CD4-positive, alpha-beta T cell treated with Interleukin-17A for 4 hours (primary cell): ENCODE measurements around the gene PSRC1.

Experiments used
- DNase-seq: peaks from one replicate; pipeline ENCODE4 v3.0.0-alpha.2; 2020; ENCODE audit warnings: mixed read lengths

PSRC1 gene

DNA sequence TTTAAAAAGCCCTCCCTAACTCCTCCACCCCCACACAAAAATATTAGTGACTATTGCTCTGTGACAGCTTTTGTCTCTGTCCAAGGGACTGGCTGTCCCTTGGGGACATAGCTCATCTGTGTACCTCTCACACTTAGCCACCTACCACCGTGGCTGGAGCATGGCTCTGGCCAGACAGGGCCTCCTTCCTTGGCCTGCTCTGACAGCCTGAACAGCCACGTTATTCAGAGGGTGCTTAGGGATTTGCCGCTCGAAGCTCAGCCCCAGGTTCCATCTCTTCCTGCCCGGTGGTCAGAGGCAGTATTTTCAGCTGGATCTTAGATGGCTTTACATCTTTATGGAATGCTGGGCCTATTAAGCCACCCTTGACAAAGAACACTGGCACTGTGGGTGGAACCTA lies 39.7 kb downstream of the PSRC1 start:
- DNase-seq: no peak

DNA sequence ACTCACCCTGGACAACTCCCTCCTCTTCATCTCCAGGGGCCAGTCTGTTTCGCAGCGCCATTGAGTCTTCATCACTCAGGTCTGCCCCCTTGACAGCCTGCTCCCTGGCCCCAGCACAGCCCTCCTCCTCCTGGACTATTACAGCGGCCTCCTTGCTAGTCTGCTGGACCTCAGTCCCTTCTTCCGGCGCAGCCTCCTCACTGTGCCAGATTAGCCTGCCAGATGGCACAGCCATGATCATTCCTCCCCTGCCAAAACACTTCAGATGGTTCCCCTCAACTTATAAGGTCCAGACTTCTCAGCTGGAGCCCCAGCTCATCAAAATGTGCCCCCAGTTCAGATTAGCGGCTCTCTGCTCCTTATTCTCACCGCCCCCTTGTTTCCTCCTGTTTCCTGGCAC lies 40.6 kb downstream of the PSRC1 start:
- no peak for DNase-seq

DNA sequence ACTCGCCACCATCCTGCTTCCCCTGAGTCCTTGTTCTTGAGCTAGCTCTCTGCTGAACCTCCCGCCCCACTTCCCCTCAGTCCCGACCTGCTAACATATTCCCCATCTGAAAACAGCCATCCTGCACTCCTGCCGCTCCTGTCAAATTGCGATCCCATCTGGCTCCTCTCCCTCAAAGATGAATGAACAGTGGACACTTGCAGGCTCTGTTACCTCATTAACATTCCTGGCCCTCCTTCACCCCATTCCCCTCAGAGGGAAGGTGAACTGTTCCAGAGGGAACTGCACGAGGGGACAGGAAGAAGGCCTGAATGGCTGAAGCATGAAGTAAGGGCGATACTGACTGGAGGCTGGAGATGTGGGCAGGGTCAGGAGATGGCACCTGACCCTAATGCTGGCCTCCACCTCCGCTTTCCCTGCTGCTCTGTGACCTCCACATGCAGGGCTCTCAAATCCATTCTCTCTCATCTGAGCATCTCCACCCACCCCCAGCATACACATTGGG lies 41.1 kb downstream of the PSRC1 start:
- no peak for DNase-seq

DNA sequence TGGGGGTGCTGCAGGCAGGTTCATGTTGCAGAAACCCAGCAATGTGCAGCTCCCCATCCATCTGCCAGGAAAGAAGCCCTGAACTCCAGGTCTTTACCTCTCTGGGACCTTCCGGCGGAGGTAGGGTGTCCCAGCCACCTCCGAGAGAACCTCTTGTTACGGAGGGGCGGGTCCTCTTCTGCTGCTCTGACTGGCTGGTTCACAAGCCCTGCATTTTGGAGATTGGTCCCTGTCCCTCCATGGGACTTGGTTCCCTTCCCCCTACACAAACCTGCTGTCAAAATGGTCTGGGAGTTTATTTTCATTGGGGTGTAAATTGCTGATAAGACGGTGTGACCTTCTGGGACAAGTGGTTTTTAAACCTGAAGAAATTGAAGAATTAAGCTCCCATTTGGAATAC lies 41.6 kb downstream of the PSRC1 start:
- DNase-seq: peak; percentile 18

DNA sequence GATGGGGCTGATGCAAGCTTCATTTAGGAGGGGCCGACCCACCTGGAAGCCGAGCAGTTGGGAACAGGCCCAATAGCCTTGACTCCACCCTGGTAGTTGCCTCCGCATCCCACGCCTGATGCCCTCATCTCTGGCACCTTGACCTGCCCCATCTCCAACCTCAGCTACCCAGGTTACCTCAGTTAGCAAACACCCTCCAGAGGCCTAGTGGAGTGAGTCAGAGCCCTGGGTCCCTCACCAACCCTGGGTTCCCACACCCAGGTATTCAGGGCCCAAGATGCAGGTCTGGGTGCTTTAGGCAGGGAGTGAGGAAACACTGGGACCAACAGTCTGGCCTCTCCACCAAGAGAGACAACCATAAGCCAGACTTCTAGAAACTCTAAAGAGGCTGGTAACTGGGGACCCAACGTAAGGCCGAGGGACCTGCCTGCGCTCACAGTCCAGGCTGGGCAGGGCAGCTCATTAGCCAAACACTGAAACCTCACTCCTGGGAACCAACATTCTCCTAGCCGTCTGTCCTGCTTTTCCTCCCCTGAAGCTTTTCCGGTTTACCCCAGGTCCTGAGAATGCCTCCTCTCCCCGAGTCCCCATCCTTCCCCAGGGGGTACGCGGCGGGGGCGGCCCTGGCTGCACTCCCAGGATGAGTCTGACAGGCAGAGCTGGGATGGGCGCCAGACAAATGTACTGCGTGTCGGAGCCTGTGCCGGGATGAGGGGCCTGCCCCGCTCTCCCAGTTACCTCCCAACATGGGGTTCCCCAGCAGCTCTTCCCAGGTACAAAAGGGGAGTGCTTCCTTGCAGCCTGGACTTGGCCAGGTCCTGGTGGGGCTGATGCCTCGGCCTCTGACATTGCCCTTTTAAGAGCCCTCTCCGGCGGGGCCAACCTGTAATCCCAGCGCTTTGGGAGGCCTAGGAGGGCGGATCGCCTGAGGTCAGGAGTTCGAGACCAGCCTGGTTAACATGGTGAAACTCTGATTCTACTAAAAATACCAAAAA lies 42.5 kb downstream of the PSRC1 start:
- peak; percentile 47 for DNase-seq

DNA sequence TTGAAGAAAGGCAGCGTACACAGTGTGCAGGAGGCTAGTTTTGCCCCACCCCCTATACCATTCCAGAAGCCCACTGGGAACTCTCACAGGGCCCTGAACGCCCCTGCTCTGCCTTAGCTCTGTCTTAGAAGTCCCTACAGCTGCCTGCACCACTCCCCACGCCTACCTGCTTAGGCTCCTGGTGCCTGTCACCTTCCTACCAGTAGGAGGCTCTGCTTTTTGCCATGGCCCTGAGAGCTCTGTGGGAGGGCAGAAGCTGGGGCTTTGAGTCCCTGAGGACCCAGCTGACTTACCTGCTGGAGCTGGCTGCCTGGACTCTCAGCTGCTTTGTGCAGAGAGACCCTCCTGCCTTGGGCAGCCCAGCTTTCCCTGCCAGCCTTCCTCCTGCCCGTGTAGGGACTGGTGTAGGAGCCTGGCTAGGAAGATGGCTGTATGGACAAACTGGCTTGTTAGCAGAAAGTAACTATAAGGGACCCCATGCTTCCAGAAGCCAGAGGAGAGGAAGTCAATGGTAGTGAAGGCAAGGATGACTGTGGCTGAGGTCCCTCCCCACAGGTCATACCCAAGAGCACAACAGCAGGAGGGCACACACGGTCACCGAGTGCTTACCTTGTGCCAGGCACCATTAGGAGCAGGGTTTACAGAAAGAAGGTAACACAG lies 43.4 kb downstream of the PSRC1 start:
- peak; percentile 39 for DNase-seq

DNA sequence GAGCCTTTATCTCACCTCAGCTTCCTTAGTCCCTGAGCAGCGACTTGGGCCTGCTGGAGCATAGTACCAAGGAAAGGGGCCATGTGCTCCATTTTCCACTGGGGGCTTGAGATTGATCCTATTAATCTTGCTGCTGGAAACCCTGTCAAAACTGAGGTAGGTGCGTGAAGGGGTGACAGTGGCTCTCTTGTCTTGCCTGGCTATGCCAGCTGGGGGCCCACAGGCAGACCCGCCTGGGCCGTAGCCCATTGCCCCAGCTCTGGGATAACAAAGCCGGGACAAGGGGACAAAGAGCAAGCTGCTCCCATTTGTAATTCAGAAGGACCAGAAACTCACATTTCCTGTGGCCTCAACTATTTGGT lies 43.9 kb downstream of the PSRC1 start:
- no peak for DNase-seq

DNA sequence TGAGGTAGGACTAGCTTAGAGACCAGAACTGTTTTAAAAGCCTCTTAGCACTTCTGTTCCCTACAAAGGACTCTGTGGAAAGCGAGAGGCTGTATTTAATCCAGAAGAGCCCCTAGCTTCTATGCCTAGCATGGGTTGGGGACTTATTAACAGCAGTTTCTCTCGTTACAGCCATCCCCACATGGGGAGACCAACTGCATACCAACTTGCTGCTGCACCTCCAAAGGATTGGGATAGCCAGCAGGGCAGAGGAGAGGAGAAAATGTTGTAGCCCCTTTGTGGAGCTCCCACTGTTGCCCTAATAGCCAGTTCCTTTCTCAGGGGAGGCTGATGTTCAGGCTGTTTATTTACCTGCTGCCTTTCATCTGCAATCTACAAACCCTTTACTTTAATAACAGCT lies 44.6 kb downstream of the PSRC1 start:
- no peak for DNase-seq

DNA sequence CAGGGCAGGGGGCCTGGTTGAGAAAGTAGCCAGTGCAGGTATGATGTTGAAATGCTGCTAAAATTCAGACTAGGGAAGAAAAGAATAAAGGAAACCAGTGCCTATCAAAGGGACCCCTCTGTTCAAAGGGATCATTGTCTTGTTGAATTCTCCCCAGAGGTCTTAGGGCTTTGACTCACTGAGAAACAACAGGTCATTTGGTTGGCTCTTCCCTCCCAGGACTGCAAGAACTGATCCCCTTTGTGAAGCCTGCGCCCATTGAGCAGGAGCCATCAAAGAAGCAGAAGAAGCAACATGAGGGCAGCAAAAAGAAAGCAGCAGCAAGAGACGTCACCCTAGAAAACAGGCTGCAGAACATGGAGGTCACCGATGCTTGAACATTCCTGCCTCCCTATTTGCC lies 45.4 kb downstream of the PSRC1 start:
- DNase-seq: no peak

DNA sequence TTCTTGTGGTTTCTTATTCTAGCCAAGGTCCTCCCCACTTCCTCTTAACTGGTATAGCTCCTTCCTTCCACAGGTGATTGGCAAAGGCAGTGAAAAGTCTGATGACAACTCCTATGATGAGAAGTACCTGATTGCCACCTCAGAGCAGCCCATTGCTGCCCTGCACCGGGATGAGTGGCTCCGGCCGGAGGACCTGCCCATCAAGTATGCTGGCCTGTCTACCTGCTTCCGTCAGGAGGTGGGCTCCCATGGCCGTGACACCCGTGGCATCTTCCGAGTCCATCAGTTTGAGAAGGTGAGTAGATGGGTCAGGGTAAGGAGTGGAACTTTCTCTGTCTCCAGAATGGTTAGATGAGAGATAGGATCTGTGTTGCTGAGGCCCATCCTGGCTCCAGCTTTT lies 47.8 kb downstream of the PSRC1 start:
- DNase-seq: no peak

DNA sequence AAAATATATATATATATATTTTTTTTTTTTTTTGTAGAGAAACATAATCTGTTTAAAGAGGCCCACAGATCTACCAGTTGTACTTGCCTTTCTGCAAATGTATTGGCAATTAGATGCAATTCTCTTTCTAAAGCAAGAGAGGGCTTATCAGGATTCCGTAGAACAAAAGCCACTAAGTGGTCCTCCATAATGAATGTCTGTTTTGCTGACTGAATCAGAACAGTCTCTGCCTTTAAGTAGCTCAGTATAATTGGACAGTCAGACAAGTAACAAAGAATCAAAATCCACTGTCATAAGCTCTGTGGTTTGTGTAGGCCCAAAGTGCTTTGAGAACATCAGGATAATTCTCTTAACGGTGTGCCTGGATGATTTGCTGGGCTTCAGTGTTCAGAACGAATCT lies 51.9 kb downstream of the PSRC1 start:
- DNase-seq: no peak
